HepG2 (cell line): Measurements from ENCODE around the gene GBGT1. TPM values are rescaled to one million over a fixed set of nuclear protein-coding genes. Genes with fewer than 3 reads are reported as not detected.

ENCODE experiments used
- CENPT ChIP-seq: sonication (generic); formaldehyde crosslinking; IDR thresholded peaks from 2 replicates; pipeline ENCODE4 v1.8.0; 2022; ENCODE audit warnings: low read depth, mild to moderate bottlenecking, moderate library complexity, missing genetic modification reagents
- FOXK2 ChIP-seq: fragments of 450-650 bp; IDR thresholded peaks from 2 replicates; pipeline ENCODE4 v1.6.1; 2016
- GTF2F1 ChIP-seq: fragments of 150-350 bp; IDR thresholded peaks from 2 replicates; pipeline ENCODE4 v1.6.1; 2014; ENCODE audit warnings: low read length
- HNF4G ChIP-seq, 2 experiments: sonication (generic) in 1 of 2; formaldehyde crosslinking in 1 of 2; IDR thresholded peaks; 2 replicates each; pipeline versions ENCODE4 v1.4.0 to v1.6.1; 2011 to 2020; ENCODE audit warnings: borderline replicate concordance in 2 of 2, low read depth in 2 of 2, mild to moderate bottlenecking in 2 of 2, low read length in 1 of 2, missing genetic modification reagents in 1 of 2, moderate library complexity in 1 of 2
- KLF9 ChIP-seq: IDR thresholded peaks from 2 replicates; pipeline ENCODE4 v1.6.1; 2016; ENCODE audit warnings: low read depth
- LBX2 ChIP-seq: sonication (generic); formaldehyde crosslinking; IDR thresholded peaks from 2 replicates; pipeline ENCODE4 v1.5.0; 2020; ENCODE audit warnings: missing genetic modification reagents, mild to moderate bottlenecking, borderline replicate concordance
- NFIB ChIP-seq: sonication (generic); formaldehyde crosslinking; IDR thresholded peaks from 2 replicates; pipeline ENCODE4 v1.9.0; 2021; ENCODE audit warnings: missing genetic modification reagents, mild to moderate bottlenecking, borderline replicate concordance
- PAWR ChIP-seq: sonication (generic); formaldehyde crosslinking; IDR thresholded peaks from 2 replicates; pipeline ENCODE4 v1.4.0; 2020; ENCODE audit warnings: missing genetic modification reagents, mild to moderate bottlenecking, borderline replicate concordance
- RARA ChIP-seq: IDR thresholded peaks from 2 replicates; pipeline ENCODE4 v1.6.1; 2016; ENCODE audit warnings: missing genetic modification reagents, missing compliant biosample characterization
- RBFOX2 ChIP-seq: fragments of 200-400 bp; formaldehyde crosslinking; IDR thresholded peaks from 2 replicates; pipeline ENCODE4 v1.6.1; 2017; ENCODE audit warnings: low read depth, mild to moderate bottlenecking, low read length
- RXRA ChIP-seq: sonication (generic); formaldehyde crosslinking; IDR thresholded peaks from 2 replicates; pipeline ENCODE4 v1.5.1; 2020; ENCODE audit warnings: missing genetic modification reagents
- SALL1 ChIP-seq: sonication (generic); formaldehyde crosslinking; IDR thresholded peaks from 2 replicates; pipeline ENCODE4 v1.8.0; 2022; ENCODE audit warnings: mild to moderate bottlenecking, missing genetic modification reagents
- SETDB1 ChIP-seq: sonication (generic); formaldehyde crosslinking; IDR thresholded peaks from 2 replicates; pipeline ENCODE4 v1.5.1; 2020; ENCODE audit warnings: missing genetic modification reagents, mild to moderate bottlenecking, borderline replicate concordance
- SP5 ChIP-seq: IDR thresholded peaks from 2 replicates; pipeline ENCODE4 v1.6.1; 2016; ENCODE audit warnings: low read depth, borderline replicate concordance
- TARDBP ChIP-seq: sonication (generic); formaldehyde crosslinking; IDR thresholded peaks from 2 replicates; pipeline ENCODE4 v1.8.0; 2022; ENCODE audit warnings: mild to moderate bottlenecking, missing genetic modification reagents
- ZBTB7A ChIP-seq: sonication (generic); formaldehyde crosslinking; IDR thresholded peaks from 2 replicates; pipeline ENCODE4 v1.8.0; 2022; ENCODE audit warnings: mild to moderate bottlenecking, missing genetic modification reagents
- ZNF143 ChIP-seq: sonication (generic); formaldehyde crosslinking; IDR thresholded peaks from 2 replicates; pipeline ENCODE4 v1.4.0; 2020; ENCODE audit warnings: missing genetic modification reagents
- ZNF24 ChIP-seq: fragments of 450-650 bp; IDR thresholded peaks from 2 replicates; pipeline ENCODE4 v1.6.1; 2017; ENCODE audit warnings: antibody characterized with exemption, mild to moderate bottlenecking
- ZNF326 ChIP-seq: sonication (generic); formaldehyde crosslinking; IDR thresholded peaks from 2 replicates; pipeline ENCODE4 v1.4.0; 2020; ENCODE audit warnings: missing genetic modification reagents, borderline replicate concordance
- ZNF33A ChIP-seq: sonication (generic); formaldehyde crosslinking; IDR thresholded peaks from 2 replicates; pipeline ENCODE4 v1.5.1; 2020; ENCODE audit warnings: missing genetic modification reagents, mild to moderate bottlenecking, moderate library complexity, borderline replicate concordance
- polyA plus RNA-seq, 8 experiments: library from polyadenylated mRNA; depleted of rRNA in 3 of 8; stranded (reverse) in 7 of 8; unstranded in 1 of 8; fragments of >200 nt; fragmentation: Illumina TruSeq in 4 of 8; extraction: Trizol in 4 of 8; gene quantifications; 2 replicates each; pipeline versions ENCODE4 v1.2.1 to v1.2.3, GENCODE V29; 2011 to 2016; ENCODE audit warnings: low read depth in 4 of 8, missing spikeins in 1 of 8, mixed read lengths in 1 of 8; ENCODE audit not compliant: insufficient read depth in 1 of 8
- total RNA-seq, 5 experiments: library from RNA; depleted of rRNA; stranded (reverse); fragments of >200 nt; fragmentation: Illumina TruSeq; extraction: Trizol; gene quantifications; 2 replicates each; pipeline ENCODE4 v1.2.3, GENCODE V29; 2016; ENCODE audit warnings: low read depth in 1 of 5
- TF ChIP-seq, protein P1 (sequence below): sonication (generic); formaldehyde crosslinking; IDR thresholded peaks from 2 replicates; pipeline ENCODE4 v1.5.1; 2020; ENCODE audit warnings: missing genetic modification reagents, mild to moderate bottlenecking, borderline replicate concordance
- TF ChIP-seq, protein P2 (sequence below): sonication (generic); formaldehyde crosslinking; IDR thresholded peaks from 2 replicates; pipeline ENCODE4 v1.8.0; 2022; ENCODE audit warnings: missing genetic modification reagents, low read depth, mild to moderate bottlenecking, borderline replicate concordance
- TF ChIP-seq, protein P3 (sequence below), 2 experiments: sonication (generic) in 1 of 2; formaldehyde crosslinking in 1 of 2; IDR thresholded peaks; 2 replicates each; pipeline versions ENCODE4 v1.4.0 to v1.6.1; 2016 to 2020; ENCODE audit warnings: borderline replicate concordance in 1 of 2, low read depth in 1 of 2, mild to moderate bottlenecking in 1 of 2, missing genetic modification reagents in 1 of 2

GBGT1 gene
- total and polyA plus RNA-seq, 2 of the 13 experiments (the other 11 are each of a cell fraction or from before 2014, with no cell fraction given): not detected

- TF ChIP-seq, protein P1, sequence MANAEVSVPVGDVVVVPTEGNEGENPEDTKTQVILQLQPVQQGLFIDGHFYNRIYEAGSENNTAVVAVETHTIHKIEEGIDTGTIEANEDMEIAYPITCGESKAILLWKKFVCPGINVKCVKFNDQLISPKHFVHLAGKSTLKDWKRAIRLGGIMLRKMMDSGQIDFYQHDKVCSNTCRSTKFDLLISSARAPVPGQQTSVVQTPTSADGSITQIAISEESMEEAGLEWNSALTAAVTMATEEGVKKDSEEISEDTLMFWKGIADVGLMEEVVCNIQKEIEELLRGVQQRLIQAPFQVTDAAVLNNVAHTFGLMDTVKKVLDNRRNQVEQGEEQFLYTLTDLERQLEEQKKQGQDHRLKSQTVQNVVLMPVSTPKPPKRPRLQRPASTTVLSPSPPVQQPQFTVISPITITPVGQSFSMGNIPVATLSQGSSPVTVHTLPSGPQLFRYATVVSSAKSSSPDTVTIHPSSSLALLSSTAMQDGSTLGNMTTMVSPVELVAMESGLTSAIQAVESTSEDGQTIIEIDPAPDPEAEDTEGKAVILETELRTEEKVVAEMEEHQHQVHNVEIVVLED (CRISPR knock-in tag): peak; percentile 60
- no peak for TF ChIP-seq GTF2F1
- TF ChIP-seq ZNF33A: no peak
- TF ChIP-seq TARDBP (CRISPR knock-in tag): no peak
- TF ChIP-seq CENPT (CRISPR knock-in tag): no peak
- TF ChIP-seq ZNF326 (CRISPR knock-in tag): no peak
- TF ChIP-seq RARA (CRISPR knock-in tag): 0 out of 2 replicates have a peak, but pooled peaks have one; percentile 10
- TF ChIP-seq RBFOX2: no peak
- peak; percentile 46; the same call in 1 of the 2 replicates for TF ChIP-seq ZBTB7A (CRISPR knock-in tag)
- TF ChIP-seq SP5 (CRISPR knock-in tag): peak; percentile 42; the same call in 1 of the 2 replicates
- TF ChIP-seq ZNF143 (CRISPR knock-in tag): no peak
- no peak for TF ChIP-seq KLF9
- no peak for TF ChIP-seq NFIB (CRISPR knock-in tag)
- TF ChIP-seq SALL1 (CRISPR knock-in tag): peak; percentile 40; the same call in 1 of the 2 replicates
- no peak for TF ChIP-seq LBX2 (CRISPR knock-in tag)
- TF ChIP-seq, protein P2, sequence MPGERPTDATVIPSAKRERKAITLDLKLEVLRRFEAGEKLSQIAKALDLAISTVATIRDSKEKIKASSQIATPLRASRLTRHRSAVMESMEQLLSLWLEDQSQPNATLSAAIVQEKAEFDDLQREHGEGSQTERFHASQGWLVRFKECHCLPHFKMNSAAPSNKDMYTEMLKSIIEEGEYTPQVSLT (CRISPR knock-in tag): no peak
- TF ChIP-seq, protein P3, sequence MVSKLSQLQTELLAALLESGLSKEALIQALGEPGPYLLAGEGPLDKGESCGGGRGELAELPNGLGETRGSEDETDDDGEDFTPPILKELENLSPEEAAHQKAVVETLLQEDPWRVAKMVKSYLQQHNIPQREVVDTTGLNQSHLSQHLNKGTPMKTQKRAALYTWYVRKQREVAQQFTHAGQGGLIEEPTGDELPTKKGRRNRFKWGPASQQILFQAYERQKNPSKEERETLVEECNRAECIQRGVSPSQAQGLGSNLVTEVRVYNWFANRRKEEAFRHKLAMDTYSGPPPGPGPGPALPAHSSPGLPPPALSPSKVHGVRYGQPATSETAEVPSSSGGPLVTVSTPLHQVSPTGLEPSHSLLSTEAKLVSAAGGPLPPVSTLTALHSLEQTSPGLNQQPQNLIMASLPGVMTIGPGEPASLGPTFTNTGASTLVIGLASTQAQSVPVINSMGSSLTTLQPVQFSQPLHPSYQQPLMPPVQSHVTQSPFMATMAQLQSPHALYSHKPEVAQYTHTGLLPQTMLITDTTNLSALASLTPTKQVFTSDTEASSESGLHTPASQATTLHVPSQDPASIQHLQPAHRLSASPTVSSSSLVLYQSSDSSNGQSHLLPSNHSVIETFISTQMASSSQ (IDR thresholded peaks at IDR 0.05; ENCODE audit: low read depth): no peak
- TF ChIP-seq, protein P3 (CRISPR knock-in tag; IDR thresholded peaks at IDR 0.05; ENCODE audit: borderline replicate concordance): no peak
- TF ChIP-seq HNF4G (IDR thresholded peaks at IDR 0.05; ENCODE audit: borderline replicate concordance, low read depth, low read length): no peak
- TF ChIP-seq HNF4G (CRISPR knock-in tag; IDR thresholded peaks at IDR 0.05; ENCODE audit: borderline replicate concordance, low read depth): no peak
- no peak for TF ChIP-seq ZNF24
- no peak for TF ChIP-seq SETDB1
- TF ChIP-seq RXRA: no peak
- no peak for TF ChIP-seq FOXK2
- TF ChIP-seq PAWR (CRISPR knock-in tag): no peak
Observed at GRCh38 chr9:133121198-133121914, 42.4 kb downstream of the GBGT1 start, which contains the start of gene RALGDS (continued).
